ENCODE data around the gene CSNK2B. TPM values are rescaled to one million over a fixed set of nuclear protein-coding genes. Genes with fewer than 3 reads are reported as not detected.

Gene CSNK2B
- total RNA-seq, 1 donor from 2014 or later: 126 TPM

GRCh38 chr6:31715022-31715958 lies 49.4 kb downstream of the CSNK2B start, which contains the start of gene LY6G6D:
Gene LY6G6D, plus strand, starts transcription at chr6:31715348. Its CDS starts 8 bp downstream, at chr6:31715356.
- Histone ChIP-seq H4K20me1 (ENCODE audit: low read depth) (no peaks in the 10 kb centered on the region), H3K79me2 (ENCODE audit: low read depth) (no peaks in the 10 kb centered on the region), H3K4me2 (peak within 1 kb of the TSS; percentile 64), H3K27ac (peak within 1 kb of the TSS; percentile 57), H3K36me3 (no peaks in the 10 kb centered on the region), H3K9me3 (ENCODE audit: low read depth) (no peaks in the 10 kb centered on the region), H3K4me3 (no peak within 1 kb of the TSS), H3F3A (ENCODE audit: low read depth) (peaks cover 21% of the 10 kb centered on the region), H2AFZ (replicated peaks) (peak within 1 kb of the TSS; percentile 89), H3K27me3 (no peaks in the 10 kb centered on the region), H3K9ac (no peak within 1 kb of the TSS), H3K4me1 (peaks cover 25% of the 10 kb centered on the region)
- H3K9me3 Mint-ChIP-seq: no peaks in the 10 kb centered on the region
- H3K4me1 Mint-ChIP-seq: peaks cover 48% of the 10 kb centered on the region
- no peaks in the 10 kb centered on the region for H3K36me3 Mint-ChIP-seq
- TF ChIP-seq EZH2phosphoT487 (IDR thresholded peaks at IDR 0.05) (no peak), EZH2 (IDR thresholded peaks at IDR 0.05) (no peak), CTCF (IDR thresholded peaks at IDR 0.05) (no peak)
- peak within 1 kb of the TSS; percentile 71 for H3K4me3 Mint-ChIP-seq
- peaks cover 17% of the 10 kb centered on the region for H3K27me3 Mint-ChIP-seq (ENCODE audit: insufficient read depth, low read depth)
- peak within 1 kb of the TSS; percentile 97 for H3K27ac Mint-ChIP-seq
- DNase-seq (ENCODE audit: low spot score): no peak

GRCh38 chr6:31717499-31718222 lies 51.8 kb downstream of the CSNK2B start:
- Histone ChIP-seq H3K4me3 (no peak overlapping the region), H3K79me2 (ENCODE audit: low read depth) (no peaks in the 10 kb centered on the region), H3K27me3 (no peaks in the 10 kb centered on the region), H3K4me2 (no peak overlapping the region), H3K36me3 (no peaks in the 10 kb centered on the region), H3K27ac (no peak overlapping the region), H4K20me1 (ENCODE audit: low read depth) (no peaks in the 10 kb centered on the region), H3K4me1 (peaks cover 25% of the 10 kb centered on the region), H3F3A (ENCODE audit: low read depth) (peaks cover 21% of the 10 kb centered on the region), H2AFZ (replicated peaks) (peak overlapping the region; percentile 27), H3K9me3 (ENCODE audit: low read depth) (no peaks in the 10 kb centered on the region), H3K9ac (no peak overlapping the region)
- peak; percentile 63 for DNase-seq (ENCODE audit: low spot score)
- Mint-ChIP-seq H3K36me3 (no peaks in the 10 kb centered on the region), H3K4me1 (peaks cover 31% of the 10 kb centered on the region), H3K4me3 (peak overlapping the region; percentile 46), H3K27me3 (ENCODE audit: insufficient read depth, low read depth) (peaks cover 12% of the 10 kb centered on the region), H3K27ac (no peak overlapping the region), H3K9me3 (no peaks in the 10 kb centered on the region)
- no peak for TF ChIP-seq EZH2 (IDR thresholded peaks at IDR 0.05)
- TF ChIP-seq CTCF (IDR thresholded peaks at IDR 0.05): peak; percentile 43

- TF ChIP-seq CTCF (IDR thresholded peaks at IDR 0.05): no peak
- no peak for TF ChIP-seq EZH2phosphoT487 (IDR thresholded peaks at IDR 0.05)
- TF ChIP-seq EZH2 (IDR thresholded peaks at IDR 0.05): no peak
- H3K9ac ChIP-seq: no peak overlapping the region
- DNase-seq (ENCODE audit: low spot score): no peak
- no peaks in the 10 kb centered on the region for H3K79me2 ChIP-seq (ENCODE audit: low read depth)
- no peak overlapping the region for H3K4me3 ChIP-seq
- no peak overlapping the region for H3K27ac ChIP-seq
- peak overlapping the region; percentile 12 for H3K4me3 Mint-ChIP-seq
- H3F3A ChIP-seq (ENCODE audit: low read depth): peaks cover 19% of the 10 kb centered on the region
- no peak overlapping the region for H3K4me2 ChIP-seq
- H3K27me3 Mint-ChIP-seq (ENCODE audit: insufficient read depth, low read depth): peaks cover 11% of the 10 kb centered on the region
- no peaks in the 10 kb centered on the region for H3K36me3 Mint-ChIP-seq
- H3K4me1 Mint-ChIP-seq: peaks cover 26% of the 10 kb centered on the region
- H3K4me1 ChIP-seq: peaks cover 21% of the 10 kb centered on the region
- H3K9me3 Mint-ChIP-seq: no peaks in the 10 kb centered on the region
- no peaks in the 10 kb centered on the region for H3K36me3 ChIP-seq
- H3K27ac Mint-ChIP-seq: no peak overlapping the region
- H4K20me1 ChIP-seq (ENCODE audit: low read depth): no peaks in the 10 kb centered on the region
- no peak overlapping the region for H2AFZ ChIP-seq (replicated peaks)
- H3K27me3 ChIP-seq: no peaks in the 10 kb centered on the region
- H3K9me3 ChIP-seq (ENCODE audit: low read depth): no peaks in the 10 kb centered on the region
Observed at GRCh38 chr6:31718265-31718664, 52.4 kb downstream of the CSNK2B start.
